Tibial nerve (tissue), 4 donors: ENCODE data around the gene PLAC8. TPM values are rescaled to one million over a fixed set of nuclear protein-coding genes. Genes with fewer than 3 reads are reported as not detected.
"Not testable (repeated sequence)": the region's sequence is repeated elsewhere in the genome, so short reads cannot be mapped to it uniquely, and the experiment has no call there.

Source experiments
- DNase-seq, 2 donors: peaks; one replicate each; pipeline ENCODE4 v3.0.0-alpha.2; 2019; ENCODE audit warnings: low spot score in 2 of 2
- H3K27ac ChIP-seq, 4 donors: fragments of 200-600 bp; sonication (generic) in 3 of 4; one replicate each; pipeline ENCODE4 v1.5.1; 2017 to 2019; ENCODE audit warnings: mild to moderate bottlenecking in 1 of 4
- H3K27me3 ChIP-seq, 2 donors: fragments of 200-600 bp; sonication (generic) in 1 of 2; one replicate each; pipeline versions ENCODE4 v1.5.1 to v1.6.0; 2017 to 2019
- H3K36me3 ChIP-seq, 3 donors: fragments of 200-600 bp; sonication (generic); one replicate each; pipeline ENCODE4 v1.5.1; 2018 to 2019
- H3K4me1 ChIP-seq, 4 donors: fragments of 200-600 bp; sonication (generic) in 3 of 4; one replicate each; pipeline ENCODE4 v1.5.1; 2017 to 2019
- H3K4me3 ChIP-seq, 4 donors: fragments of 200-600 bp; sonication (generic) in 3 of 4; one replicate each; pipeline ENCODE4 v1.5.1; 2017 to 2019; ENCODE audit warnings: mild to moderate bottlenecking in 1 of 4, moderate library complexity in 1 of 4
- H3K9me3 ChIP-seq, 4 donors: fragments of 200-600 bp; sonication (generic) in 3 of 4; one replicate each; pipeline ENCODE4 v1.5.1; 2017 to 2019
- CTCF ChIP-seq, 5 experiments: fragments of 200-600 bp in 3 of 5; fragments of 450-650 bp in 2 of 5; sonication (generic) in 3 of 5; IDR thresholded peaks; one replicate each; pipeline ENCODE4 v1.5.1; 2016 to 2019; ENCODE audit warnings: antibody characterized with exemption in 5 of 5, mild to moderate bottlenecking in 3 of 5, moderate library complexity in 2 of 5
- EP300 ChIP-seq, 2 donors: sonication (generic); formaldehyde crosslinking; IDR thresholded peaks; one replicate each; pipeline ENCODE4 v1.6.1; 2017; ENCODE audit warnings: antibody characterized with exemption in 2 of 2, mild to moderate bottlenecking in 1 of 2
- POLR2A ChIP-seq, 2 donors: fragments of 450-650 bp; IDR thresholded peaks; one replicate each; pipeline ENCODE4 v1.6.1; 2017; ENCODE audit warnings: antibody characterized with exemption in 2 of 2, mild to moderate bottlenecking in 2 of 2, moderate library complexity in 2 of 2
- WGBS, 2 donors: methylation state at CpG; one replicate each; pipeline ENCODE4 v1.1.5; 2018; 5-methylcytosine and 5-hydroxymethylcytosine counted together
- total RNA-seq, 4 donors: library from RNA; depleted of rRNA; stranded (reverse); fragments of >200 nt; gene quantifications; one replicate each; pipeline ENCODE4 v1.1.0, GENCODE V29; 2016

Gene PLAC8
- total RNA-seq, 4 donors from 2014 or later, result 0.20 to 5.7 (median 5.4) TPM; not detected in 1

DNA sequence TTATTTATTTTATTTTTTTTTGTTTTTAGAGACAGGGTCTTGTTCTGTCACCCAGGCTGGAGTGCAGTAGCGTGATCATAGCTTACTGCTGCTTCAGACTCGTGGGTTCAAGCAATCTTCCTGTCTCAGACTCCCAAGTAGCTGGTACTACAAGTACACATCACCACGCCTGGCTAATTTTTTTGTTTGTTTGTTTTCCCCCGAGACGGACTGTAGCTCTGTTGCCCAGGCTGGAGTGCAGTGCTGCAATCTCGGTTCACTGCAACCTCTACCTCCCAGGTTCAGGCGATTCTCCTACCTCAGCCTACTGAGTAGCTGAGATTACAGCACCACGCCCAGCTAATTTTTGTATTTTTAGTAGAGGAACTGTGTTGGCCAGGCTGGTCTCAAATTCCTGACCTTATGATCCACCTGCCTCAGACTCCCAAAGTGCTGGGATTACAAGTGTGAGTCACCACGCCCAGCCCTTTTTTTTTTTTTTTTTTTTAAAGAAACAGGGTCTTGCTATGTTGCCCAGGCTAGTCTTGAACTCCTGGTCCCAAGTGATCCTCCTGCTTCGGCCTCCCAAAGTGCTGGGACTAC, 47.4 kb downstream of the PLAC8 start:
- no peak for TF ChIP-seq CTCF (IDR thresholded peaks at IDR 0.05)
- no peaks in the 10 kb centered on the region for H3K4me1 ChIP-seq
- H3K27me3 ChIP-seq, result no peaks in the 10 kb centered on the region
- peaks cover 0 to 92% (median 0%) of the 10 kb centered on the region in 3 donors for H3K36me3 ChIP-seq
- H3K27ac ChIP-seq, result no peak overlapping the region
- 83 to 84% methylated on average over 10 of the region's 10 CpGs for WGBS, 2 donors
- H3K4me3 ChIP-seq, result no peak overlapping the region
- no peaks in the 10 kb centered on the region for H3K9me3 ChIP-seq
- DNase-seq, result no peak

DNA sequence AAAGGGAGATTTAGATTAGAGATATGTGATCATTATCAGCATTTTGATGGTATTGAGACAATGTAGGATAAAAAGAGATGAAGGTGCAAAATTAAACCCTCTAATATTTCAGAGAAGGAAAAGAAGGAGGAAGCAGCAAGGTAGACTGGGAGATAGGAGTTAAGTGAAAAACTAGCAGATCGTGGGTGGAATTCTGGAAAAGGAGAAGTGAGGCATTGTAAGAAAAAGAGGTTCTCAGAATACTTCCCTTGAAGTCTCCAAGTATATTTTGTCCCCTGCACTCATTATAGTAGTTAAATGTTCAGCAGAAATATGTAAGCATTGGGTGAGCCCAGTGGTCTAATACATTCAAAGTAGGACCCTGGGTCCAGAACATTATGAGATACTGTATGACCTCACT, 49.3 kb downstream of the PLAC8 start:
- Histone ChIP-seq H3K4me3 (no peak overlapping the region), H3K9me3 (no peaks in the 10 kb centered on the region), H3K4me1 (no peaks in the 10 kb centered on the region), H3K27me3 (no peaks in the 10 kb centered on the region), H3K36me3 (peaks cover 0 to 86% (median 5%) of the 10 kb centered on the region in 3 donors), H3K27ac (no peak overlapping the region)
- no peak for TF ChIP-seq CTCF (IDR thresholded peaks at IDR 0.05)
- no peak for DNase-seq
- 70 to 76% methylated on average over 1 of the region's 1 CpG for WGBS, 2 donors

GRCh38 chr4:83062739-83063138, 51.8 kb downstream of the PLAC8 start:
- Histone ChIP-seq H3K27ac (no peak overlapping the region), H3K4me1 (no peaks in the 10 kb centered on the region), H3K9me3 (no peaks in the 10 kb centered on the region), H3K27me3 (no peaks in the 10 kb centered on the region), H3K36me3 (peaks cover 0 to 93% (median 5%) of the 10 kb centered on the region in 3 donors), H3K4me3 (no peak overlapping the region)
- no peak for DNase-seq
- TF ChIP-seq EP300 (IDR thresholded peaks at IDR 0.05) (no peak), CTCF (IDR thresholded peaks at IDR 0.05) (no peak), POLR2A (IDR thresholded peaks at IDR 0.05) (no peak)
- 72% methylated on average over 4 of the region's 4 CpGs for WGBS, 2 donors

DNA sequence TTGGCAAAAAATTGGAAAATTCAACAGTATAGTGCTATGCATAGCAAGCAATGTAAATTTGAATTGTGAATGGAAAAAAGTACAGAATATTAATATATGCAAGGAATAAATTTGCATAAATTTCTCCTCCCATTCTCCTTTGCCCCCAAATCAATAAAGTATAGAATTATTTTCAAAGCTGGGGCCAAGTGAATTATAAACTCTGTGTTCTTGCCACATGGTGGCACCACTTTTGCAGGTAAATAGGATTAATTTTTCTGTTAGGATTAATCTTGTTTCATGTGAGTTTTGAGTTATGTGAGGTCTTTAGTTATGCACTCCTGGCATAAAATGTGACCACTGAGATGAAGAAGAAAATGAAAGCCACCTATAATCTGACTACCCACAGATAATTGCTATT, 59.6 kb downstream of the PLAC8 start:
- H3K36me3 ChIP-seq, result peaks cover 0 to 86% (median 5%) of the 10 kb centered on the region in 3 donors
- H3K4me1 ChIP-seq, result no peaks in the 10 kb centered on the region
- no peak for DNase-seq

DNA sequence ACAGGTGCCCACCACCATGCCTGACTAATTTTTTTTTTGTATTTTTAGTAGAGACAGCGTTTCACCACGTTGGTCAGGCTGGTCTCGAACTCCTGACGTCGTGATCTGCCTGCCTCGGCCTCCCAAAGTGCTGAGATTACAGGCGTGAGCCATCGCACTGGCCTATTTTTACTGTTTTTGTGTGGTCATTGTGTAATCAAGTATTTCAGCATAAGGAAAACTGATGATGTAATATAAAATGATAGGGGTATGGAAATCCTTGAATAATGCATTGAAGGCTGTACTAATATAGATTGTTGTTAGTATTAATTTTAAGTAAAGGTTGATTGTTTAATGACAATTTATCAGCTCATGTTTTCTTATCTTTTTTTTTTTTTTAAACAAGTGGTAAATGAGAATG, 65.7 kb downstream of the PLAC8 start:
- Histone ChIP-seq H3K4me1 (peaks cover 0 to 11% (median 0%) of the 10 kb centered on the region in 4 donors), H3K36me3 (peaks cover 0 to 40% (median 5%) of the 10 kb centered on the region in 3 donors)
- DNase-seq, H3K4me3 ChIP-seq, H3K9me3 ChIP-seq, H3K27ac ChIP-seq, H3K27me3 ChIP-seq: not testable (repeated sequence)
- WGBS, 2 donors, result 90 to 92% methylated on average over 8 of the region's 8 CpGs

More for the DNA sequence above, 59.6 kb downstream of the PLAC8 start:
- Histone ChIP-seq H3K9me3 (no peaks in the 10 kb centered on the region), H3K27ac (no peak overlapping the region), H3K4me3 (no peak overlapping the region), H3K27me3 (no peaks in the 10 kb centered on the region)
- TF ChIP-seq CTCF (IDR thresholded peaks at IDR 0.05) (peak in 1 of 5 experiments; percentile 13), POLR2A (IDR thresholded peaks at IDR 0.05) (no peak)
